ENCODE results near the gene FCMR. TPM values are rescaled to one million over a fixed set of nuclear protein-coding genes. Genes with fewer than 3 reads are reported as not detected.

The FCMR gene, protein sequence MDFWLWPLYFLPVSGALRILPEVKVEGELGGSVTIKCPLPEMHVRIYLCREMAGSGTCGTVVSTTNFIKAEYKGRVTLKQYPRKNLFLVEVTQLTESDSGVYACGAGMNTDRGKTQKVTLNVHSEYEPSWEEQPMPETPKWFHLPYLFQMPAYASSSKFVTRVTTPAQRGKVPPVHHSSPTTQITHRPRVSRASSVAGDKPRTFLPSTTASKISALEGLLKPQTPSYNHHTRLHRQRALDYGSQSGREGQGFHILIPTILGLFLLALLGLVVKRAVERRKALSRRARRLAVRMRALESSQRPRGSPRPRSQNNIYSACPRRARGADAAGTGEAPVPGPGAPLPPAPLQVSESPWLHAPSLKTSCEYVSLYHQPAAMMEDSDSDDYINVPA
- not detected in 2 replicates for total RNA-seq
- not detected for polyA plus RNA-seq (2012)

DNA sequence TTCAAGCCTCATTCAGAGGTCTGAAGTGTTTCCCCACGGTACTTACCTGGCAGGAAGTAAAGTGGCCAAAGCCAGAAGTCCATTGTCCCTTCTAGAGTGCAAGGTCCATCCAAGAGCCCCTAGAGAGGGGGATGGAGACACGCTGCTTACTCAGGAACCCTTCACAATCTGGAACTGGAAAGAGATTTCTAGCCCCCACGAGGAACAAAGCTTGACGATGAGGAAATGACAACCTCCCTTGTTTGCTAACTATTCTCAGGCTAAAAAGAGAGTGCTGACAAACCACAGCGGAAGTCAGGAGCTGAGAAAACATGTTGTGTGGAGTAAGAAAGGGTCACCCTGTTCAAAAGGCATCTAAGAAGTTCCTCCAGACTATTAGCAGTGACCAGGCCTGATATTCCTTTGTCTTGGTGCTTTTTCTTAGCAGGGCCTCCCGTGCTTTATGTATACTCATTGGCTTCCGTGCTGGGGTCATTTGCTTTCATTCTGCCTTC lies at the start of gene FCMR:
Gene FCMR (minus strand): TSS at position 170 of the 494 bp plus-strand sequence. CDS start 87 bp downstream, at position 83.
- DNase-seq (ENCODE audit: low read depth), result no peak

DNA sequence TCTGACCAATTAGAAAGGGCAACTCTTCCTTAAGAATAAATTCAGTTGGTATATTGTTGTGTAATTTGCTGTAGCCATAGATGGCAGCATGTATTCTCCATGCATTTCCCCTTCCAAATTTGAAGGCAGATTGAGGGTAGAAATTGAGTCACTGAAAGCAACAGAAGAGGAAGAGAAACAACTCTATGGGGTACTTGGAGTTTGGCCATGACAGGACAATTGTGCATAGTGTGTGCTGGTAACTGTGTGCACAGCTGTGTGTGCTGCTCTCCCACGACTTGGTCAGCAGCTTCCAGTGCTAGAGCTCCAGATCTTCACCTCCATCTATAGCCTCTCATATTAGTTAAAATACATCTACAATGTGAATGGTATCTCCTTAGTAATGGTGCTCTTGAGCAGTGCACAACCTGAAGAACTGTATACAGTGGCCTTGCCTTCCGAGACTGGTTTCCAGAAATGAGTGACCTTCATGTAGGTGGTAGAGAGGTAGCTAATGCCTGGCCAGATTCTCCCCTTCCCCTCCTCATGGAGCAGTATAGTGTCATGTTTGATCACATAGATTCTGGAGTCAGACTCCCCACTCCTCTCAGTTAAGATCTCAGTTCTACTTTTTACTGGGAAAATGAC lies 49.4 kb upstream of the FCMR start:
- no peak for DNase-seq (ENCODE audit: low read depth)

DNA sequence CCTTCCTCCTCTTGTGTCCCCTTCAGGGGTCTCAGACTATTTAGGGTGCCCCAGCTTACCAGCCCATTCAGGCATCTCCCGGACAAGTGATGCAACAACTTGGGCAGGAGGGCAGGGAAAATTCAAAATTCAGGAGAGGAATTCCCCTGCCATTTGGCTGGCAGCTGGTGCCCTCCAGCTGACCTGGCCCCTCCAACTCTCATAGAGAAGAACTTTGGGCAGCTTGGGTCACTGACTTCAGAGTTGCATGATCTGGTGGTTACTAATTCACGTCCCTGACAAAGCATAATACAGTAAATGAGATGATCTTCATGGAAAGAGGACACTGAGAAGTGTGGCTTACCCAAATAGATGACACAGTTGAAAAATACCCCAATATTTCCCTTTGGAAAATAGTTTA lies 48.7 kb upstream of the FCMR start, which contains the start of gene FCAMR:
Gene FCAMR (minus strand): TSS at position 15 of the 400 bp plus-strand sequence. CDS start 335 bp downstream, outside the sequence.
- peak; percentile 15 for DNase-seq (ENCODE audit: low read depth)

DNA sequence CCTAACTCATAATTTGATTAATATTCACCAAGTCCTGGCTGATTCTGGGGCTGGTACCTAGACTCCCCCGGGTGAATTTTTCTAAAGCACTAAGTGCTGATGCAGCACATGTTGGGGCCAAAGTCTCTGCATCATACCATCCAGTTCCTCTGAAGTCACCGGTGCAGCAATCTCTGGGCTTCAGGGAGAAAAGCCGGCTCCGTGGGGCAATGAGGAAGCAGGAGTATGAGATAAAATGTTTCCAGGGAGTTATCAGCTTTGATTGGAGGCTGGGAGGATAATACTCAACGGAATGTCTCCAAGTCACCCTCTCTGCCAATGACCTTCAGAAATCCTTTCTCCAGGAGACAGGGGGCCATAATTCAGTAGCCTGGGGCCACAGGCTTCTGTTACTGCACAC lies 47.3 kb upstream of the FCMR start:
- no peak for DNase-seq (ENCODE audit: low read depth)

DNA sequence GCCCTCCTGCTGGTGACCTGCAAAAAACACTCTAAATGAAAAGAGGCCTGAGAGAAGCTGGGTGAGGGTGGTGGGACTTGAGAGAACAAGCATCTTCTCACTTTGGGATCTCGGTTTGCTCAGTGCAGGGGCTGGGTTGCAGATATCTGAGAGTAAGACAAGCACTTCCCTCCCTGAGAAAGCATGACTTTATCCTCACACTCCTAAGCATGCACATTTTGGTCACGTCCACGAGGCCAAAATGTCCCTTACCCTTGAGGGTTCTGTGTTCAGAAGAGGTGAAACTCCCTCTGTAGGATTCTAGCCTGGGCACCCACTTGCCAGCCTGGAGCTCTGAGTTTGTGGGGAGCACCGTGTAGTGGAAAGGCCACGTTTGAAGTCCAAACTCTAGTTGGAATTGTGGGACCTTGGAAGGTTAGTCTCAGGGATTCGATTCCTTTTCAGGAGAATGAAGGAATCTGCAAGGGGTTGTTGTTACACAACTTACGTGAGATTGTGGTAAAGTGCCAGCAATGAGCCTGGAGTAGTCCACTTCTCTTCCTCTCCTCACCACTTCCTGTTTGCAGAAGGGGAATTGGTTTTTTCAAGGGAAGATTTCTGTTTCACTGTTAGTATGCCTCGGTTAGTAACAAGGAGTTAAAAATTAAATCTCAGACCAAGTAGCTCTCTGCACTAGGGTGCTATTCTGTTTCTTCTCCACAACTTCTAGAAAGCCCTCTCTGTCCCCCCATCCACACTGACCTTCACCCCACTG lies 45.5 kb upstream of the FCMR start:
- no peak for DNase-seq (ENCODE audit: low read depth)

DNA sequence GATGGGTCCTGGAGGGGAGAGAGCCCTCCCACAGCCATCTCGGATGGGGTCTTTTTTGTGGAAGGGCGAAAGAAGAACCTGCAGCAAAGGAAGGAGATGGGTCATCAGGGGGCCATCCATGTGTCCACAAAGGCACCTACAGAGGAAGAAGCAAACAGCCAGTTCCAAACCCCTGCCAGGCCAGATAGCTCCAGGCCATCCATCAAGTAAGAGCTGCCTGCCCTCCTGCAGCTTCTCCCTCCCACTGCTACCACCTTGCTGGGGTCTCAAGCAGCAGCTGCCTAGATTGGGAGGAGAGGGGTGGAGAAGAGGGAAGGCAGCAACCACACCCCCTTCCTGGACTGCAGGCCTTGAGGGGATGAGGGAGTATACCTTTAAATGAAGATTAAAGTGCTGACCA lies 44.0 kb upstream of the FCMR start:
- no peak for DNase-seq (ENCODE audit: low read depth)

DNA sequence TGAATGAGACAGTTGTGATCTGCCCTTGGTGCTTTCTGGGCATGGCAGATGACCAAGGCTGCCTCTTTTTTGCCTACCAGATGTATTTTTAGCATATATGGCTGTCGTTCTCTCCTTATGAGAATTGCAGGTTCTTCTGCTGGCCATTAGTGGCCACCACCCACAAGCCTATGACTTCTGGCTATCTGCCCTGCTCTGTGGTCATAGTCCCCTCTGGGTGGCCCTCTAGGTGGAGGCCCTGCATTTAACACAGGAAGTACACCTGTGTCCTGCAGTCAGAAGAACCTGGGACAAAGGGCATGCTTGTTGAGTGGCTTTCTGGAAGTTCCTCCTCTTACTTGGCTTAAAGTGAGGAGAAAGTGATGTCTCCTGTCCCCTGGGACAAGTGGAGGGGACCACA lies 42.0 kb upstream of the FCMR start:
- no peak for DNase-seq (ENCODE audit: low read depth)

DNA sequence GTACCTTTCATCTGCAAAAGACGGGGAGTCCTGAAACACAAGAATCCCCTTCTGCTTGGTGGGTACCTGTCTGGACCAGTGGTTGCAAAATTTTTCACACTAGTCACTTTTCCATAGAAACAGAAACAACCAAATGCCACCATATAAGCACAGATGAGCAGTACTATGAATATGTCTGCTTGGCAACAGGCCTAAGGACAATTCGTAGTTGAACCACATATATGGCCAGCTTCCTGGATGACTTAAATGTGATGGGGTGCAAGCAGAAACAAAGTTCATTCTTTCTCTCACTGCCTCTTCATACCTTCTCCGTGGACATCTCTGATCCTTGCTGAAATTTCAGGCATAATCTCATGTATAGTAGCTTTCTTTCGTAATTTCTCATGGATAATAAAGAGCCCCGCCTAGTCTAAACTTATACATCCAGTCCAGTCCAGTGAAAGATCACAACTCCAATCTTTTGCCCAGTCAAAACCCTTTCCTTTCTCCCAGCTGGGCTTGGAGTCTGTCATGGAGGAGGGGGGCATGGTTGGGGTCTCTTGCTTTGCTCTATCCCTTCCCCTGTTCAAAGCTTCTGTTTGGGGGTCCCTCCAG lies 41.5 kb upstream of the FCMR start:
- DNase-seq (ENCODE audit: low read depth), result no peak

DNA sequence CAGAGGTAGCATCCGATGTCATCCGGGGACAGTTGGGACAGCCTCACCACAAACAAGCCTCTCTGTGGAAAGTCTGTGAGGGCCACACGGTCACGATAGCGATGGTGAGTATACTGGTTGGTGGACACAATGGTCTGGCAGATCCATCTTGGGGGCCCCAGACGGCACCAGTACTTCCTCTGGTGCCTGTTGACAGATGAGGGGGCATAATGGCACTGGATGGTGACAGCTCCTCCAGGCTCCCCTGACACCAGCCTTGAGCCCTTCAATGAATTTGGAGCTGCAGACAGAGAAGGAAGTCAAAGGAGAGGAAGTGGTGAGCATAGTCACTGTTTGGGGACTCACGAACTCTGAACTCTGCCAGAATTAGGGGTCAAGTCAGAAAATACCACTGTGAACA lies 40.5 kb upstream of the FCMR start:
- no peak for DNase-seq (ENCODE audit: low read depth)

DNA sequence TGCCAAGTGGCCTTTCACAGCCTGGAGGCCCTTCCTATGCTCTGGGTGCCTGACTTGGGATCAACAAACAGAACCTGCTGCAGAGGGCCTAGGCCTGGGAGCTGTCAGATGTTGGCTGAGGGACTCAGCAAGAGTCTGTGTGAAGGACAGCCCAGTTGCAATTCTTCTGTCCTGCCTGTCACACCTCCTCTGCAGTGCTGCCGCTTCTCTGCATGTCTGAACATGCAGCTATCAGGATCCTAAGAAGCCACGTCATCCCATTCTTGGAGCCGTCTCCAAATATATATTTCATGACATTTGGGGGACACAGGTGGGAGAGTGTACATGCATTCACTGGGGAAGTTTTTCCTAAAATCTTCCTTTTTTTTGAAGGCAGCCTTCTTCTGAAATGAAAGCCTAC lies 39.9 kb upstream of the FCMR start:
- DNase-seq (ENCODE audit: low read depth), result no peak

DNA sequence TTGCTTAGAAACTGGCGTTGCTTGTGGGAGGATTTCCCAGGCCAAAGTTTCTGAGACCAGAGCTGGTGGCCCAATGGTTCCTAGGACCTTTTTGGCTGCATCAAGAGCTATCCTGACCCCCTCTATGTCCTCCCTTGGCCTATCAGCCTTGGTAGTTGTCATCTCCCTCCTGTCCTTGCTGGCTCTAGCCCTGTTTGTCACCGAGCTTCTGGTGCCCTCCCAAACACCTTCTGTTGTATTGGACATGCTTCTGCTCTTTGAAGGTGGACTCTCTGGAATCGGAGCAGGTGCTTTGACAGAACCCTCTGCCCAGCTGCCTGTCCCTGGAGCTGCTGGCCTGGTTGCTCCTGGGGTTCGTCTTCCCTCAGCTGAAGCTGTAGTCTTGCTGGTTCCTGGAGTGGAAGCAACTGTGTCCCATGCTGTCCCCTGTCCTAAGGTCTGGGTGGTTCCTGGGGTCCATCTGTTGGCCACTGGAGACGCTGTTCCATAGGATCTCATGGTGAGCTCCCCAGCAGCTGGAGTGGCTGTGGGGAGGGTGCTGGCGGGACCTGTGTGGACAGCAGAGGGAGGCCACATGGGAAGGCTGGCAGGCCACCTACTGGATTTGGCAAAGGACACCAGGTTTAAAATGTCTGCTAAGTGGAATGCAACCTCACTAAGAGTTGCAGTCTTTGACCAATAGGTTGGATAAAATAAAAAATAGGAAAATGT lies 39.1 kb upstream of the FCMR start:
- DNase-seq (ENCODE audit: low read depth), result no peak

DNA sequence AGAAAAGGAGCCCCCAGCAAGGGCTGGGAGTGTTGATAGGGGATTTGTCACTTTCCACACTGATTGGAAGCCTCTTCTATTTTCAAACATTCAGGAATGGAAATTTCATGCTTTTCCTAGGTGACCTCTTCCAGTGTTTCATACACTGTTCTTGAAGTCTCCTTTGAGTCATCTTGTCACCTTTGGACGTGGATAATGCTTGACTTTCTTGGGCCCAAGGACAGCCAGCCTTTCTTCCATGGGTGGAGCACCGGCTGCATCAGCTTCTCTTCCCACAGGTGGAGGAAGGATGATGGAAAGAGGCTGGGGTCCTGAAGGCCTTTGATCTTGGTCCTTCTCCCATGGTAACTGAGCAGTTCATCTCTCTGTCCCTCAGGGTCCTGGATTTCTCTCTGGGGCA lies 36.4 kb upstream of the FCMR start:
- no peak for DNase-seq (ENCODE audit: low read depth)

DNA sequence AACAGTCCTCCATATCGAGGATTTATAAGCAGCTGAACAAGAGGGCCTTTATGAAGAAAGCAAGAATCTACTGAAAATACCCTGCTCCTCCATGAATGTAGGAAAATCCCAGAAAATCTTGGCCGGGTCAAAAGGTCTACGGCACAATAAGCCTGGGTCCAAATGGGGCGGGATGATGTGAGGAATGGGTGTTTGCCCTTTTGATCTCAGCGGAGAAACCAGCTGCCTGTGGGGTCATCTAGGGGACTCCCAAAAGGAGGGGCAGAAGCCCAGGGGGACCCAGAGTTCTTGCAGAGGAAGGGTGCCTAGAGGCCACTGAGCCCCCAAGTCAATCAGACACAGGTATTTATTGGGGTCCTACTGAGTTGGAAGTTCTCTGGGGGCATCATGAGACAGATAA lies 35.9 kb upstream of the FCMR start:
- DNase-seq (ENCODE audit: low read depth), result no peak

DNA sequence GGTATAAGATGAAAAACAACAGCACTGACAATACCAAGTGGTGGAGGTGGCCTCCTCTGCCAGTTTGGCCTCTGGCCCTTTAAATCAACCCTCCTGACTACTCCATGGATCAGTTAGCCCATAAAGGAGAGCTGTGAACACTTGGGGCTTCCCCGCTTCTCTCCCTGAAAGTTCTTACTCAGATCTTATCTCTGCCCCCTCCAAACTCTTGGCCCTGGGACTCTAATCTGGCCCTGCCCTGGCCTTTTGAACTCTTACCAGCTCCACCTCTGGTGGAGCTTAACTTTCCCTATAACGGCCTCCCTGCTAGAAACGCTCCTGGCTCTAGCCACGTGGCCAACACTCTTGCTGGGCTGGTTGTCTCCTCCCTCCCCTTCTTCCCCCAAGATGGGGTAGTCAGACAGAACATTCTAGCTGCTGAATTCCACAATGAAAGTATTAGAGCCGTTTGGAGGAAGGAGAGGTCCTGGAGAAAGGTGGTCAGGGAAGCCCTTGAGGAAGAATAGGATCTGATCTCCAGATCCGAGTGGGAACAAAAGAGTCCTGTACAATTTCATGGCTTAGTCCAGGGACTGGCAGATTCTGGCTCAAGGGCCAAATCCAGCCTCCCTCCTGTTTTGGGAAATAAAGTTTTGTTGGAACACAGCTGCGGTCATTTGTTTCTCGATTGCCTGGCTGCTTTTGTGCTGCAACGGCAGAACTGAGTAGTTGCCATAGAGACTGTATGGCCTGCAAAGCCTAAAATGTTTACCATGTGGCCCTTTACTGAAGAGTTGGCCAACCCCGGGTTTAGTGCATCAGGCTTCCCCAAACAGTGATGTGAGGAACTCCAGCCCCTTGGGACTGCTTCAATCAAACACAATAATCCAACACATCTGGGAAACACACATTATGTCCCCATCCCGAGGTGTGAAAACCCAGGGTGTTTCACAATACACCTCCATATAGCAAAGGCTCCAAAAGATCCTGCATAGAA lies 34.0 kb upstream of the FCMR start:
- DNase-seq (ENCODE audit: low read depth), result no peak

DNA sequence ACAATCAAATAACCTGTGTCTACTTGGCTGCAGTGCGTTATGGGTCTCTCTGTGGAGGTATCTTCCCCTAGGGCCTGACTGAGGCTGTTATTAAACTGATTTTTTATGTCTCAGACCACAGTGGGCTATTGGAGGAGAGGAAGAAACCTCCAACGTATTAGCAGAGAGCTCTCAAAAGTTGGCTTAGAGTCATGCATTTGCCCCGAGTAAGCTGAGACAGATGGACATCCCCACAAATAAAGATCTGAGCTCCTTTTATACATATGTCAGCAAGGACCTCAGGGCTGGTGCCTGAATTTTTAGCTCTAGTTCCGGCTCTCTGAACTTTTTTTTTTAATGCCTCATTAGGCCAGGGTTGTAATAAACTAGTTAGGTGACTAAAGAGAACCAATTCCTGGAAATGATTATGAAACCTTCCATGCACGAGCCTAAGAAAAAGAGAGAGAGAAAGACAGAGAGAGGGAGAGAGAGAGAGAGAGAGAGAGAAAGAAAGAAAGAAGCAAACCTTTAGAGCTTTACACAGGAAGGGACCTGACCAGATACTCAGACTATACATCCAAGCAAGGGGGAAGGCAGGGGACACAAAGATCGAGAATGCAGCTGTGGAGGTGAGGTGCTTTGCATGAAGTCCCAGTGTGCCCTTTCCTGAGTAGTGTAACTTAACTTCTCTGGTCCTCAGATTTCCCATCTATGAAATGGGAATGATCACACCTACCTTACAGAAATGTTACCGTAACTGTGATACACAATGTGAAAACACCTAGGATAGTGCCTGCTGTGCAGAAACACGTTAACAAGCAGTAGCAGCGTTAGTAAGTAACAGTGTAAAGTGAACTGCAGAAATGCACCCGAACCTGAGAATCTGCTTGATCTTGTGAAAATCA lies 33.0 kb upstream of the FCMR start:
- no peak for DNase-seq (ENCODE audit: low read depth)

DNA sequence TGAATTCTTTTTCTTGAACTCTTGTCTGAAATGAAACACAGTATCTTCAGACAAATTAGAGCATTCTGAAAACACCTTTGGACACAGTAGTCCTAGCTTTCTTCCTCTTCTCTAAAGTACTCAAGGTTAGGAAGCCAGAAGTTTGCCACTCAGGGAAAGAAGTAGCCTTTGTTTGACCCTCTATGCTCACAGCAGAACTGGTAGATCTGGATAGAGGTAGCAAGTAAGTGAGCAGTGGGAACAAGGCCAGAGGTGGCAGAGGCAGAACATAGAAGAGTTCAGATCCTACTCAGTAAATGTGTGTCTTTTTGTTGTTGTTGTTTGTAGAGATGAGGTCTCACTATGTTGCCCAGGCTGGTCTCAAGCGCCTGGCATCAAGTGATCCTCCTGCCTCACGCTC lies 31.9 kb upstream of the FCMR start:
- DNase-seq (ENCODE audit: low read depth), result no peak

DNA sequence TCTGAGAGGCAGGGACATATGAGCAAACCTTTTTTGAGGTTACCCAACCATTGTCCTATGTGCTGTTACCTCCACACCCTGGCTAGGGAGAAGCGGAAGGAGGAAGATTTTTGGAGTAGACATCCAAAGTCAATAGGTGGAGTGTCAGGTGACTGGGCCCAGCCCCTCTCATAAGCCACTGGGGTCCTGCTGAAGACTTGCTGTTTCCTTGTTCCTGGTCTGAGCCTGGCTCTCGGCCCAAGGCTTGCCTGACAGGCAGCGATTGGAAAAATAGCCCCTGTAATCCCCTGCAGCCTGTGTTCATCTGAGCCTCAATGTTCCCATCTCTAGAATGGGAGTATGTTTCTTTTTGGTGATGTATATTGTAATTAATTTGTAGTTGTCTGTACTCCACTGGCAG lies 31.4 kb upstream of the FCMR start:
- DNase-seq (ENCODE audit: low read depth), result no peak

DNA sequence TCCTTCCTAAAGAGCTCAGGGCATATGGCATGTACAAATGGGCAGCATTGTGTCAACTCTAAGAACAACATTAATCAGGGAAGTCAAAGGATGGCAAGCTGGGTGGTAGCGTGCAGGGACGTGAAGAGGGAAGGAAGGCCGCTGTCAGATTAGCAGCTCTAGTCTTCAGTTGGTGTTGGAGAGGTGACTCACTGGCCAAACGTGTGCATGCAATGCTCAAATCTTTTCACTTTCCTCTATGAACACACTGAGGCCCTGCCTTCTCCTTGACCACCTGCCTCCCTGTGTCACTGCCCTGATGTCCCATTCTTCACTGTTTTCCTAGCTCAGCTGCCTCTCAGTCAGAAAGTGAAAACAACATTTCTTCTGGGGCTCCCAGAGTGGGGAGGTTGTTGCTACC lies 30.4 kb upstream of the FCMR start:
- DNase-seq (ENCODE audit: low read depth), result peak; percentile 71

All from myocyte (in vitro differentiated cells).